ENCODE data around the gene MYLK4.

Gene MYLK4

DNA sequence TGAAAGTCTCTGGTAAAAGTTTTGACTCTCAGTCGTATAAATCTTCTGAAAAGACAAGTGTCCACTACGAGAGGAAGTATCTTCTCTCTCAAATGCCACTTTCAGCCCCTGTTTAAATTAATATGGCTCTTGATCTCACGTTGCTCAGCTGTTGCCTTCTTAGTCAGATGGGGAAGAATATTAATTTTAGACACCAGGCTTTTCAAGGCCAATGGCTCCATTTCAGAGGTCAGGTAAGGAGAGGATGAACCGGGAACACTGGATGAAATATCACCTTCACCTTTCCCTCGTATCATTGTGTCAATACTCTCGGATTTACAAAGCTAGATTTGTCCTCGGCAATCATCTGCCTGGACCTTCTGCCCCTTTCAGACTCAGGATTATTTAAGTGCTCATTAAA lies at the start of gene MYLK4:
Gene MYLK4, minus strand, starts transcription at position 91 of the 400 bp plus-strand sequence. CDS start 1,628 bp downstream, outside the sequence.
- DNase-seq (ENCODE audit: low read depth): no peak

DNA sequence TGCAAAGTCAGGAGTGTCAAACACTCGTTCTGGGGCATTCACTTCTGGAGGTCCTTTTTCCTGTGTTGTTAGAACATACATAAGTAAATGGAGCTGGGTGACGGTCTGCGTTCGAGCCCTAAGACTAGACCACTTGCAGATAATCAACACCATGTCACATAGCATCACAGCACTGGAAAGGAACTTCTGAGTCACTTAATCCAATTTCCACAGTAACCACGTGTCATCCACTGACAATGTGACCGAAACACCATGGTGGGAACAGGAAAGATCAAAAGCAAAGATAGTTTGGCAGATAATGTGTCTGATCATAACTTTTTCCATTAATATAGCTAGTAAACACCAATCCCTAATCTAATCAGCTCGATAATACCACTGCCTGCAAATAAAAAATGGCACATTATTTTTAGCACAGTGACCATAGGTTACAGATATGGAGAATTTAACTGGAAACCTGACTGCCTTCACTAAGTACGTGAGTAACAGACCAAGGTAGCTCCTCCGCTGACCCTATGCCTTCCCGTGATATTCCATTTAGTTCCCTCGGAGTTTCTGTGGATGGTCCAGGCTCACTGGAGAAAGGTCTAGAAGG lies 49.3 kb upstream of the MYLK4 start:
- DNase-seq (ENCODE audit: low read depth): no peak

DNA sequence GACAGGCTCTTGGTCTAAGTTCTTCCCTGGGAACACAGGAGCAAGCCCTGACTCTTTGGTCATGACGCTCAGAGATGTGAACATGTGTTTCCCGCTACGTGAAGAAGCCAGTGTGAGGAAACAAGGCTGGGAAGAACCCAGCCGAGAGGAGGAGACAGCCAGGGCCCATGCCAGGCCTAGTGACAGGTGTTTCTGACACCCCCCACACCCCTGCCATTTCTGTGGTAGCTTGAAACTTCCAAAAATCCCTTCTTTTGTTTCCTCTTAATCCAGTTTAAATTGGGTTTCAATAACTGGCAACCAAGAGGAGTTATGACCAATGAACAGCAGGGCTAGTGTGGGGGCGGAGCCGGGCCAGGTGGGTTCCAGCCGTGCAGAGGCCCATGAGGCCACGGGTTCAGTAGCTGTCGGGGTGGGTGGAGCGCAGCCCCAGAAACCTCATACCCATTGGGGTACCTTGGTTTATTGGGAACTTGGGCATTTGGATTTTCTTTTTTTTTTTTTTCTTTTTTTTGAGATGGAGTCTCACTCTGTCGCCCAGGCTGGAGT lies 47.9 kb upstream of the MYLK4 start:
- no peak for DNase-seq (ENCODE audit: low read depth)

DNA sequence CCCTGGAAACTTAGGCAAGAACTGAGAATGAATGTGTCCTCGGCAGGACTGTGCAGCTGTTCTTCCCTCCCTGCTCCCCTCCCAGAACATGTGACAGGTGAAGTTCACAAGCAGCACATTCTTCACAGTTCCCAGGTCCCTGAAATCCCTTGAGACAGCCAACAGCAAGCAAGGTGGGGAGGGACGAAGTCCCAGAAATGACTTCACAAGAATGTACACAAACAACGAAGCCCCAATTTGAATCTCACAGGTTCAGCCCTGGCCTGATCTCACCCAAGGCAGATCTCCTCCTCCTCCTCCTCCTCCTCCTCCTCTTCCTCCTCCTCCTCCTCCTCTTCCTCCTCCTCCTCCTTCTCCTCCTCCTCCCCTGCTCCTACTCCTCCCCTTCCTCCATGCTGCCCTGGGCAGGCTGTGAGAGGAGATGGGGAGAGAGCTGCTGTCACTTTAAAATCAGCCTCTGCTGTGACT lies 46.9 kb upstream of the MYLK4 start:
- no peak for DNase-seq (ENCODE audit: low read depth)

DNA sequence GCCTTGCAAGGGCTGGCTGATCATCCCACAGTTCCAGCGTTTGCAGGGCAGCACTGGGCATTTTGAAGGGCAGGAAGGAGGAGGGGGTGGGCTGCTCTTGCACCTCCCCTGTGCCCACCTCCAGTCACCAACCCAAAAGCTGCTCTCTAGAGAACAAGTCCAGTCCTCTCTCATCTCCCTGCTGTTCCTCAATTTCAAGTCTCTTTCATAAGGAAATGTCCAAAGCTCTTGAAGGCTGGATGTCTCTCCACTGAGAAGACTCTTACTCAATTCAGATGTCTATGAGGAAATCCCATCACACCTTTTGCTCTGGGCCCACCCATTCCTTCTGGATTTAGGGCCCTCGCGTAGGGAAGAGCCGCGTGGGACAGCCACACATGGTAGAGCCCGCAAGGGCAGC lies 46.1 kb upstream of the MYLK4 start:
- no peak for DNase-seq (ENCODE audit: low read depth)

DNA sequence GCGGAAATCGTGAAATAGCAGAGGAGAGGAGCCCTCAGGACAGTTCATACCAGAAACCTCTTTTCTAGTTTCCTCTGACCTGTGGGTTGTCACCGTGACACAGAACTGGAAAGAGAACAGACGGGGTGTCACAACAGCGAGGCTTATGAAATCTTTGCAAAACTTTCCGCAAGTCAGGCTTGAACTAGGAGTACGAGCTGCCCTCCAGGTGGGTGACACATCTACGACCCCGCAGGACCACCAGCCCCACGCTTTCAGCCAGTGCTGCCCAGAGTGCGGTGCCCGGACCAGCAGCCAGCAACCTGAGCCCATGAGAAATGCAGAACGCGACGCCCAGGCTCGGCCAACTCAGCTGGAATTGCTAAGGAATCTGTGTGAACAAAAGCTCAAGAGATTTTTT lies 45.2 kb upstream of the MYLK4 start:
- DNase-seq (ENCODE audit: low read depth): no peak

DNA sequence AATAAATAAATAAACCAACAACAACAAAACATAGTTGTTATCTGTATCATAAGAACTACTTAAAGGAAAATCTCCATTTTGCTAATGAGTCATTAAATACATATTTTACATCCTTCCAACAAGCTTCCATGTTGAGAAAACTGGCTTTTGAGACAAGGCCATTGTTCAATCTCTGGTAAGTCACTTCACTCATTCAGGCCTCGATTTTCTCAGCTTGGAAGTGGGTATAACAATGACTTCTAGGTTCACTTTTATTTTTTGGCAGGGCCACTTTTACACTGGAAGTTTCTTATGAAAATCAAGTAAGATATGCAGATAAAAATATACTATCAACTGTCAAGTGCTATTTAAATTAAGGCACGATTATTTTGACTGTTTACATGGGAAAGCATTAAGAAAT lies 44.4 kb upstream of the MYLK4 start:
- DNase-seq (ENCODE audit: low read depth): no peak

DNA sequence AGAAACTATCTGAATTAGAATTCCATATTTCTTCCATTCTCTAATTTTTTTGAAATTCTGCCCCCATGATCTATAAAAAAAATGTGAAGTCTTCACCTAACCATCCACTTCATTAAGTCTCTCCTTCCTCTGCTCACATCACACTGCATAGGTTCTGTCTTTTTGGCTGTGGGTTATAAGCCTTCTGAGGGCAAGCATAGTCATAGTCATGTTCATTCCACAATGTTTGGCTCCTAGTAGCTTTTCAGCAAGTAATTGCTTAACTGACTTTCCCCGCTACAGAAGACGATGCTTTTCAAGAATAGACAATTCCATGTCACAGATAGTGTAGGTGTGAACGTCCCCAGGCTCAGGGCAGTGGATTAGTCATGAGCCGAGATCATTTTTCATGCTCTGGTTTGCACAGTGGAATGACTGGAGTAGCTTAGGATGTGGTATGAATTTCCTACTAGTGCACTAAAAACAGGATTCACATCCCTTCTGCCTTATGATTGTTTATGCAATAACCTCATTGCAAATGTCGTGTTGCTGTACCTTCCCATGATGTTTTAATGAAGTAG lies 43.5 kb upstream of the MYLK4 start:
- DNase-seq (ENCODE audit: low read depth): no peak

DNA sequence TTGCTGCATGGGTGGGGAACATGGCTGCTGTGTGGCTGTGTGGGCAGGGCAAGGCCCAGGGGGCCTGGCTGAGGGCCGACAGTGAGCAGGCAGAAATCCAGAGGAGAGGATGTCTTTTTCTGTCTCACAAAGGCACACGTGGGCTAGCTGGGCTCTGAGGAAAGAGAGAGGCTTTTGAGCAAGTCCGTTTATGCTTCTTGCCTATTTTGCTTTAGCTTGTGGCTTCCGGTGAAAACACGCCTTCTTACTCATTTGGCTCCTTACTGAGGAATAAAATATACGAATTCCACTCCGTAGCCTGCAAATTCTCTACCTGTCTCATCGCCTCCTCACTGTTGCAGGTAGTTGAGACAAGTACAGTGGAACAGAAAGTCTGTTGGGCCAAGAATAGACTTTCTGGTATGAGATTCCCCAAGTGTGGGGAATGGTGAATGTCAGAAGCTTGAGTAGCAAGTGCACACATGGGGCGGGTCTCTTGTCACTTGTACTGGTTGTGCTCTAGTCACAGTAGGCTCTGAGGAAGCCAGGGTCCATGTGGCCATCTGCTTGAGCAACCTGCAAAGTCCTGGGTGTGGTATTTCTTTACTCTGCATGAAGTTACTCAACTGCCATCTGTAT lies 42.9 kb upstream of the MYLK4 start:
- DNase-seq (ENCODE audit: low read depth): no peak

DNA sequence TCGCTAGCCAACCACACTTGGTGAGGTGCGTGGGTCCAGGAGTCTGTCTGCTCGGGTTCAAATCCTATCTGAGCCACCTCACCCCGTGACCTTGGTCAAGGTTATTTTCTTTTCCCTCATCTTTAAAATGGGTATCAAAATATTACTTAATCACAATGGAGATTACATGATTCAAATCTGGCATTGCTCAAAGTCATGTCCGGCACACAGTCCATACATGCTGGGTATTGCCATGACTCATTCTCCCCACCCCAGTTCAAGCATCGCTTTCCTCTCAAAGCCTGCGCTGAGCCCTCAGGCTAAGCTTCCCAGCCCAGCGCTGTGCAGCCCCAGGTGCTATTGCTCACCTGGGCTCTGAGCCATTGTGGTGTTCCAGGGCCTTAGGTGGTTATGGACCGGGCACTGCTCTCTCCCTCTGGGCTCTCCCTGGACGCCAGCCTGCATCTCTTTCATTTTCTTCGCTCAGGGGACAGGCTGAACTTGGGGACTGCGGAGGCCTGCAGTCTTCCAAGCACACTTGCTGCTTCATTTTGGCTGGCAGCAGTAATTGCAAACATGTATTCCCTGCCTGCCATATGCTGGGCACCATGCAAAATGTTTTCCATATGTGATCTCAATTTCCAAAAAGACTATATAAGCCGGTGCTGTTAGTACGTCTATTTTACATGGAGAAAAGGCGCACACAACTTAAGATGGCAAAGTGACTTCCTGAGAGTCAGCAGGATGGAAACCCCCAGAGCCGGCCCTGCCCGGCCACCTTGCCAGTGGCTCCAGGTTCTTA lies 41.8 kb upstream of the MYLK4 start:
- no peak for DNase-seq (ENCODE audit: low read depth)

DNA sequence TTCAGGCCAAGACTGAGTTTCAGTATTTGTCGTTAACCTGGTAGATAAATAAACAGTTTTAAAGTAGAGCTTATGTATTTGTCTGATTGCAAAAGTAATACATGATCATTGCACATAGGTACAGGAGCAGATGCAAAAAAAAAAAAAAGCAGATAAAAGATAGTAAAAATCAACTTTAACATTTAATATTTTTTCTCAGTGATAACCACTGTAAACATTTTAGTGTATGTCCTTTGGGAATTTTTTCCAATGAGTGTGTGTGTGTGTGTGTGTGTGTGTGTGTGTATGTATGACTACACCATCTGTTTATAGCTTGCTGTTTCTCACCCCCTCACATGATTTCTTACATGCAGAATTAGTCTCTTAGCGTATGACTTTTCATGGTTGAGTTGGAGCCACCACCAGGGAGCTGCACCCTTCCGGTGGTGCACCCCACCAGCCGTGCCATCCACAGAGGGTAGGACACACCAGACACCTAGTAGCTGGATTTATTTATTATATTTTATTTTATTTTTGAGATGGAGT lies 40.8 kb upstream of the MYLK4 start:
- DNase-seq (ENCODE audit: low read depth): no peak

DNA sequence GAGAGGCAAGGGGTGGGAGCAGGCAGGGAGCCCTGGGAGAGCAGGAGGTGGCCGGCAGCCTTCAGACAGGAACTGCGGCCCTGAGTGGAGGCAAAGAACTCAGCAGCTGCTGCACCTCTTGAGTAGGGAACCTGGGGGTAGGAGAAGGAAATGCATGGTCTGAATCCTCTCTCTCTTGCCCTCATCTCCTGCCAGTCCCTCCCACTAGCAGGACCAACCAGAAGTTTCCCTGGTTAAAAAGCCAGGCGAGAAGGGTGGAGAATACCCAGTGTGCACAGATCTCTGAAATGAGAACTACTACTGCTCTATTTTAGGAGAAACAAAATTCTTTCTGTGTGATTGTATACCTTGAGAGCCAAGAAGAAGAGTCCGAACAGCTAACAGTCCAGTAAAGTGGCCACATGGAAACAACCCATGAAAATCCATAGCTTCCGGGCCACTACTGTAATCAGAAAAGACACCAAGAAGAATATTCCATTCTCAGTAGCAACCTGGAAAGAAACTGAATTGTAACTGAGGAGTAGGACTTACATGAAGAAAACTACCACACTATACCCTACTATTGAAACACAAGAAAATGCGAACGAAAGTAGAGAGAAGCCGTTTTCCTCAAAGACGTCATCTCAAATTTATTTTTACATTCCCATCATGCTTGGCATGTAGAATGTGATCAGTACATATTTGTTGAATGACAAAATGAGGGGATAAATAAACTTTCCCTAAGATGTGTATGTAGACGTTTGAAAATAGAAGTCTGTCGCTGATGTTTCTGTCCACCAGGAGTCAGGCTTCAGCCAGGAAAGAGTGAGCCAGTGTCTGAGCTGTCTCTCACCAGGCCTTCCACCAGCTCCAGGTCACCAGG lies 40.1 kb upstream of the MYLK4 start:
- DNase-seq (ENCODE audit: low read depth): no peak

DNA sequence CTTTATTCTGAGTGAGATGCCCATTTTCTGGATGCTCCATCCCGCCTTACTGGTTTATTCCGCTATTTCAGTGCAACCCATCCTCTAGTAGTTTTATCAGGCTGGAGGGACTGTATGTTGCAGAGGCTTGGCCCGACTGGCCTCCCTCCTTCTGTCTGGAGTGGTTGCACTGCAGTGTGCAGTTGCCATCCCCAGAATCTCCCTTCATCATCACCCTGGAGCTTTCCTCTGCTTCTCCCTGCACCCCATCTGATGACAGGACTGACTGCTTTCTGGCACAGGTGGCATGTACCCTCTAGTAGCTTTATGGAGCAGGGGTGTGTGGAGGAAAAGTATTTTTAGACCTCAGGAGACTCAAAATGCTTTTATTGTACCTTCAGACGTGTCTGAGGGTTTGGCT lies 35.5 kb upstream of the MYLK4 start:
- no peak for DNase-seq (ENCODE audit: low read depth)

DNA sequence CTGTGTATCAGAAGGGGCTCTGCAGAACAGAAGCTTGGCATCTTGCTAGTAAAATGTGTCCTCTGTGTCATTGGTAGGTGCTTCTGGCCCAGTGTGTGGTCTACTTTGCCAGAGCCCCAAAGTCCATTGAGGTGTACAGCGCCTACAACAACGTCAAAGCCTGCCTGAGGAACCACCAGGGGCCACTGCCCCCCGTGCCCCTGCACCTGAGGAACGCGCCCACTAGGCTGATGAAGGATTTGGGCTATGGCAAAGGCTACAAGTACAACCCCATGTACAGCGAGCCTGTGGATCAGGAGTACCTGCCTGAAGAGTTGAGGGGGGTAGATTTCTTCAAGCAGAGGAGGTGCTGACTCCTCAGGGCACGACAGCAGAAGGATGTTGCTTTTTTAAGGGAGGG lies 34.2 kb upstream of the MYLK4 start:
- DNase-seq (ENCODE audit: low read depth): no peak

DNA sequence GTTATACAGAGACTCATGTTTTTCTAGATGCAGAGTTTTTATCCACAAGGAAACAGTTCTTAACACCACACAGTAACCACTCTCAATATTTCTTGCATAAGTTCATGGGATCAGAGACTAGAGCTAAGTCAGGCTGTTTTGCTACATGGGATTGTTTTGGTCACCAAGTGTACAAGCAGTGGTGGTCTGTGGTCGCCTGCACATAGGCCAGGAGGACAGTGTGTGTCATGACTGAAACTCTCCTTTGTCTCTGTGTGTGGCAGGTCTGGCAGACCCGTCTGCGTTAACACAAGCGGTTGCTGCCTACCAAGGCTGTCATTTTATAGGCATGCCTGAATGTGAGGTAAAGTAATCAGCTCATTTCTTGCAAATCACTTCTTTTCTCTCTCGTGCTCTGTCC lies 33.3 kb upstream of the MYLK4 start:
- no peak for DNase-seq (ENCODE audit: low read depth)

DNA sequence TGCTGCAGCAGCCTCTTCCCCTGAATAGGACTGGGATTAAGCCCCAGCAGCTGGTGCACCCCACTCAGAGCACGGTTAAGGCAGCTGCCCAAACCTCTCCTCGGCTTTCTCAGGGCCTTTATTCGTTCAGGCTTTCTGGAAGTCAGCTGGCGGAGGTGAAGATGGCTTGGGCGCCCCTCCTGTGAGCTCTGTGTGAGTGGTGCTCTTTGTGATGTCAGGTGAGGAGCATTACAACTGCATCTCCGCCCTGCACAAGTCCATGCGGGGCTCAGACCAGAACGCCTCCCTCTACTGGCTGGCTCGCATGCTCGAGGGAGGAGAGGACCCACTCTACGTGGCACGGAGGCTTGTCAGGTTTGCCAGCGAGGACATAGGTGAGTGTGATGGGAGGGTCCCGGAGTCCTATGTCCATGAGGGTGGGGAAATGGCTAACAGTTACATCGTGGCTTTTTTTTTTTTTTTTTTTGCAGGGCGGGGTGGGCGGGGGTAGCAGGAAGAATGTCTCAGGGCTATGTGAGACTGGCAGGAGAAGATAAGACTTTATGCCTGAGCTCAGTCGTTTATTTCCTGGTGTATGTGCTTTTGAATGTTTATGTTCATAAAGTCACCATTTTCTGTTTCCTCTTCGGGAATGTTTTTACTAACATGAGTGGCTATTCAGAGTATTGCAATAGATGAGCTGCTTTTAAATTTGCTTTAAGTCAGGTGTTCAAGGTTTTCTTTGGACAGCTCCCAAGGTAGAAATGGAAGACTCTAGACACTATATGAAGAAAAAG lies 32.7 kb upstream of the MYLK4 start:
- DNase-seq (ENCODE audit: low read depth): no peak

DNA sequence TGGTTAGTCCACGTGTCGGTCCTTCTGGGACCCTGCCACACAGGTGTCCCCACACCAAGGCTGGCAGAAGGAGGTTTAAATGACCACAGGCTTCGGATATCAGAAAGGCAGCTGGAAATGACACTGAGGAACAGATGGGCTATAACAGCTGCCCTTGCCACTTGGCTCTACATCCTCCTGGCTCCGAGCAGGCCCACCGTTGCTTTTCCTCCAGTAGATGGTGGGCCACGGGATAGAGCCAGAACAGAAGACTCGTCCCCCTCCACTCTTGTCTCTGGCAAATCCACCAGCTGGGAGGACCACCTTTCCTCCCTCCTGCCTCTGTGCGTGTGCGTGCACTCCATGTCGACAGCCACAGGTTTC lies 32.1 kb upstream of the MYLK4 start:
- DNase-seq (ENCODE audit: low read depth): no peak

DNA sequence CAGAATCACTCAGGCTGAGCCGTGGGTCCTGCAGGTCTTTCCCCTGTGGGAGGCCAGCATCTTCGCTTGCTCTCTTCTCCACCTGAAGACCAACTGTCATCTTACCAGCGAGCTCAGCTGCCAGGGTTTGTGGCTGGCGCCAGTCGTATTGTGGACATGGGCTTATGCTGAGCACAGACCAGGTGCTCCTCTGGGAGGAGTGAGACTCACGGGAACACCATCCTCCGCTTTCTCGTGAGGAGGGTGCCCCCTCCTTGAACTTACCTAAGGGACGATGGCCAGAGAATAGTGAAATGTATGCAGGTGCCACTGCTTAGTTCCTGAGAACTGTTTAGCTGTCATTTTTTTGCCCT lies 31.6 kb upstream of the MYLK4 start:
- no peak for DNase-seq (ENCODE audit: low read depth)

DNA sequence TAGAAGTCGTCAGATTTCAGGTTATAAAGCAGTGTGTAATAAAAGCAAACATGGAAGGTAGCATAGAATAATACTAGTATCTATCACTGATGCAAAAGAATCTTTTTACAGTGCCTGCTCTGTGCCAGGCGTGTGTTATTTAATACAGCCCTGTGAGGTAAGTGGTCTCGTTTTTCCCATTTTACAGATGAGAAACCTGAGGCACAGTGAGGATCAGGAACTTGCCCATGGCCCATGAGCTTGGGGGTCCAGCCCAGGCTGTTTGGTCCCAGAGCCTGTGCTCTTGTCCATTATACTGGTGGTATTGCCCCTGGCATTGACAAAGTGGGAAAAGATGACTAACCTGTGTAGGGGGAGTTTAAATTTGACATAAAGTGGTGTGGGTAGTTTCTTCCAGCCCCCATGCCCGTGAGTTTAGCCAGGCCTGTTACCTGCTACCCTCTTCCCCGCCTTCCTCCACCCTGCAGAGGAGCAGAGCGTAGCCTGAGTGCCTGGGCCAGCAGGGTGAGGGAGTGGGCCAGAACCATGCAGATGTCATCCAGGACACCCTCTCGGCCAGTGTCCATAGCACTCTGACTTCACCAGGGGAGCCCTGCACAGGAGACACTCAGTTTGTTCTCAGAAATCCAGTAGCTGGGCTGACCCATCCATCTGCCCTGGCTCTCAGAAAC lies 31.1 kb upstream of the MYLK4 start:
- no peak for DNase-seq (ENCODE audit: low read depth)

DNA sequence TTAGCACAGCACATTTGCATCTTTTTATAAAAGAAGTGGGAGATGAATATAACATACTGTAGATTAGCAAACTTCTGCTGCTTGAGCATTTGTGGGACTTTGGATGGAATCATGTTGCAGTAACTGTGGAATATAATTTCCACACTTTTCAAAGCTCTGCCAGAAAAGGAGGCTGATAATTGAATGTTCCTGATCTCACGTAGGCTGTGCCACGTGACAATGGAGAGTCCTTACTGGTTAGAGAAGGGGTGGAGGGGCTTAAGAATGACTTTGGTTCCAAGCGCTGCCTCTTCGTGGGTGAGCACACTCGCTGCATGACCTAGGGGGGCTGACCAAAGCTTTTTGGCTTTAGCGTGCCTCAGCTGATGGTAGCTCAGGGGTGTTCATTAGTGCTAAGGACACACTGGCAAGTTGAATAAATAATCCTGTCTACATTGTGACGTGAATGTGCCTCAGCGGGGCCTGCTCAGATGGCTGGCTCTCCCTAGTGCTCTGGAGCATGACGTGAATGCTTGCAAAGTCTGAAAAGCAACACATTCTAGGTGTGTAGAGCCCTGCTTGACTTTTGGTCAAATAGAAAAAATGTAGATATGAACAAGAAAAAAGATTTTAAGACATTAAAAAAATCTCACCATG lies 29.5 kb upstream of the MYLK4 start:
- no peak for DNase-seq (ENCODE audit: low read depth)

Data from stimulated activated CD8-positive, alpha-beta memory T cell treated with anti-CD3 and anti-CD28 coated beads, Interleukin-15, amount 100 ng/mL, for 24 hours (primary cell).